ENCODE results near the gene TMOD1. TPM values are rescaled to one million over a fixed set of nuclear protein-coding genes. Genes with fewer than 3 reads are reported as not detected.

Gene TMOD1
- total and polyA plus RNA-seq, 2 of the 8 experiments (the other 6 are each of a cell fraction or from before 2014, with no cell fraction given): 0.17 to 0.88 TPM

DNA sequence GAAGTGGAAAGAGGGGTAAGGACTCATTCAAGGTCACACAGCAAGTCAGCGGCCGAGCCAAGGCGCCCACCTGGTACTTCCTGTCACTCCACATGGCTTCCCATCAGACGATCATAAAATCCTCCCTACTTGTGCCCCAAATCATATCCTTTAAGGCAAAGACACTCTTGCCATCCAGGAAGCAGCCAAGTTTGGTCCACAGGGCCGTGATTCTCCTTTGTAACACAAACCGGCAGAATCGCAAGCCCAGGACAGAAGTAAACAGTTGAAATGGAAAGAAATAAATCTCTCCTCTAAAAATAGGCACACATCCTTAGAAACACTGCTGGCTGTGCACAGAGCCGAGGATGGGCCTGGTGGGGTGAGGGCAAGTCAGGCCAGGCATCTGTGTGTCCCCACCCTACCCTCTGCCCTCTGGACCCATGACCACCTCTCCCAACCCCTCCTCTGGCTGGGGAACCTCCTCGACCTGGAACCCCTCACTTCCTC, 30.5 kb downstream of the TMOD1 start (continued):
- TF ChIP-seq, protein P1, sequence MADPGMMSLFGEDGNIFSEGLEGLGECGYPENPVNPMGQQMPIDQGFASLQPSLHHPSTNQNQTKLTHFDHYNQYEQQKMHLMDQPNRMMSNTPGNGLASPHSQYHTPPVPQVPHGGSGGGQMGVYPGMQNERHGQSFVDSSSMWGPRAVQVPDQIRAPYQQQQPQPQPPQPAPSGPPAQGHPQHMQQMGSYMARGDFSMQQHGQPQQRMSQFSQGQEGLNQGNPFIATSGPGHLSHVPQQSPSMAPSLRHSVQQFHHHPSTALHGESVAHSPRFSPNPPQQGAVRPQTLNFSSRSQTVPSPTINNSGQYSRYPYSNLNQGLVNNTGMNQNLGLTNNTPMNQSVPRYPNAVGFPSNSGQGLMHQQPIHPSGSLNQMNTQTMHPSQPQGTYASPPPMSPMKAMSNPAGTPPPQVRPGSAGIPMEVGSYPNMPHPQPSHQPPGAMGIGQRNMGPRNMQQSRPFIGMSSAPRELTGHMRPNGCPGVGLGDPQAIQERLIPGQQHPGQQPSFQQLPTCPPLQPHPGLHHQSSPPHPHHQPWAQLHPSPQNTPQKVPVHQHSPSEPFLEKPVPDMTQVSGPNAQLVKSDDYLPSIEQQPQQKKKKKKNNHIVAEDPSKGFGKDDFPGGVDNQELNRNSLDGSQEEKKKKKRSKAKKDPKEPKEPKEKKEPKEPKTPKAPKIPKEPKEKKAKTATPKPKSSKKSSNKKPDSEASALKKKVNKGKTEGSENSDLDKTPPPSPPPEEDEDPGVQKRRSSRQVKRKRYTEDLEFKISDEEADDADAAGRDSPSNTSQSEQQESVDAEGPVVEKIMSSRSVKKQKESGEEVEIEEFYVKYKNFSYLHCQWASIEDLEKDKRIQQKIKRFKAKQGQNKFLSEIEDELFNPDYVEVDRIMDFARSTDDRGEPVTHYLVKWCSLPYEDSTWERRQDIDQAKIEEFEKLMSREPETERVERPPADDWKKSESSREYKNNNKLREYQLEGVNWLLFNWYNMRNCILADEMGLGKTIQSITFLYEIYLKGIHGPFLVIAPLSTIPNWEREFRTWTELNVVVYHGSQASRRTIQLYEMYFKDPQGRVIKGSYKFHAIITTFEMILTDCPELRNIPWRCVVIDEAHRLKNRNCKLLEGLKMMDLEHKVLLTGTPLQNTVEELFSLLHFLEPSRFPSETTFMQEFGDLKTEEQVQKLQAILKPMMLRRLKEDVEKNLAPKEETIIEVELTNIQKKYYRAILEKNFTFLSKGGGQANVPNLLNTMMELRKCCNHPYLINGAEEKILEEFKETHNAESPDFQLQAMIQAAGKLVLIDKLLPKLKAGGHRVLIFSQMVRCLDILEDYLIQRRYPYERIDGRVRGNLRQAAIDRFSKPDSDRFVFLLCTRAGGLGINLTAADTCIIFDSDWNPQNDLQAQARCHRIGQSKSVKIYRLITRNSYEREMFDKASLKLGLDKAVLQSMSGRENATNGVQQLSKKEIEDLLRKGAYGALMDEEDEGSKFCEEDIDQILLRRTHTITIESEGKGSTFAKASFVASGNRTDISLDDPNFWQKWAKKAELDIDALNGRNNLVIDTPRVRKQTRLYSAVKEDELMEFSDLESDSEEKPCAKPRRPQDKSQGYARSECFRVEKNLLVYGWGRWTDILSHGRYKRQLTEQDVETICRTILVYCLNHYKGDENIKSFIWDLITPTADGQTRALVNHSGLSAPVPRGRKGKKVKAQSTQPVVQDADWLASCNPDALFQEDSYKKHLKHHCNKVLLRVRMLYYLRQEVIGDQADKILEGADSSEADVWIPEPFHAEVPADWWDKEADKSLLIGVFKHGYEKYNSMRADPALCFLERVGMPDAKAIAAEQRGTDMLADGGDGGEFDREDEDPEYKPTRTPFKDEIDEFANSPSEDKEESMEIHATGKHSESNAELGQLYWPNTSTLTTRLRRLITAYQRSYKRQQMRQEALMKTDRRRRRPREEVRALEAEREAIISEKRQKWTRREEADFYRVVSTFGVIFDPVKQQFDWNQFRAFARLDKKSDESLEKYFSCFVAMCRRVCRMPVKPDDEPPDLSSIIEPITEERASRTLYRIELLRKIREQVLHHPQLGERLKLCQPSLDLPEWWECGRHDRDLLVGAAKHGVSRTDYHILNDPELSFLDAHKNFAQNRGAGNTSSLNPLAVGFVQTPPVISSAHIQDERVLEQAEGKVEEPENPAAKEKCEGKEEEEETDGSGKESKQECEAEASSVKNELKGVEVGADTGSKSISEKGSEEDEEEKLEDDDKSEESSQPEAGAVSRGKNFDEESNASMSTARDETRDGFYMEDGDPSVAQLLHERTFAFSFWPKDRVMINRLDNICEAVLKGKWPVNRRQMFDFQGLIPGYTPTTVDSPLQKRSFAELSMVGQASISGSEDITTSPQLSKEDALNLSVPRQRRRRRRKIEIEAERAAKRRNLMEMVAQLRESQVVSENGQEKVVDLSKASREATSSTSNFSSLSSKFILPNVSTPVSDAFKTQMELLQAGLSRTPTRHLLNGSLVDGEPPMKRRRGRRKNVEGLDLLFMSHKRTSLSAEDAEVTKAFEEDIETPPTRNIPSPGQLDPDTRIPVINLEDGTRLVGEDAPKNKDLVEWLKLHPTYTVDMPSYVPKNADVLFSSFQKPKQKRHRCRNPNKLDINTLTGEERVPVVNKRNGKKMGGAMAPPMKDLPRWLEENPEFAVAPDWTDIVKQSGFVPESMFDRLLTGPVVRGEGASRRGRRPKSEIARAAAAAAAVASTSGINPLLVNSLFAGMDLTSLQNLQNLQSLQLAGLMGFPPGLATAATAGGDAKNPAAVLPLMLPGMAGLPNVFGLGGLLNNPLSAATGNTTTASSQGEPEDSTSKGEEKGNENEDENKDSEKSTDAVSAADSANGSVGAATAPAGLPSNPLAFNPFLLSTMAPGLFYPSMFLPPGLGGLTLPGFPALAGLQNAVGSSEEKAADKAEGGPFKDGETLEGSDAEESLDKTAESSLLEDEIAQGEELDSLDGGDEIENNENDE (IDR thresholded peaks at IDR 0.05; ENCODE audit: insufficient replicate concordance, low read length): no peak
- TF ChIP-seq E2F6 (IDR thresholded peaks at IDR 0.05) (no peak), GTF2F1 (IDR thresholded peaks at IDR 0.05; ENCODE audit: borderline replicate concordance, low read depth, low read length) (no peak), SP2 (IDR thresholded peaks at IDR 0.05; ENCODE audit: low read length) (no peak), CREB1 (IDR thresholded peaks at IDR 0.05) (no peak), CHD2 (IDR thresholded peaks at IDR 0.05; ENCODE audit: low read length) (no peak), ASH2L (IDR thresholded peaks at IDR 0.05; ENCODE audit: low read length) (no peak), KDM5A (IDR thresholded peaks at IDR 0.05; ENCODE audit: low read length) (no peak), TAF1 (IDR thresholded peaks at IDR 0.05; ENCODE audit: low read depth, low read length) (no peak), NANOG (IDR thresholded peaks at IDR 0.05; ENCODE audit: insufficient read depth, low read depth, low read length, poor library complexity, severe bottlenecking) (no peak), CBX5 (IDR thresholded peaks at IDR 0.05; ENCODE audit: low read depth, low read length) (no peak)

Data from H1 (cell line).